ENCODE results near the gene HOXA5.

Gene HOXA5

GRCh38 chr7:27148031-27148755 is 4.7 kb upstream of the HOXA5 start:
- DNase-seq (ENCODE audit: low spot score): no peak

GRCh38 chr7:27147199-27148030 is 3.9 kb upstream of the HOXA5 start, which contains the start of gene HOXA6:
Gene HOXA6 (minus strand): TSS chr7:27147774. CDS start chr7:27147749, 25 bp downstream.
- DNase-seq (ENCODE audit: low spot score): no peak

GRCh38 chr7:27146491-27147198 is 3.2 kb upstream of the HOXA5 start:
- no peak for DNase-seq (ENCODE audit: low spot score)

DNA sequence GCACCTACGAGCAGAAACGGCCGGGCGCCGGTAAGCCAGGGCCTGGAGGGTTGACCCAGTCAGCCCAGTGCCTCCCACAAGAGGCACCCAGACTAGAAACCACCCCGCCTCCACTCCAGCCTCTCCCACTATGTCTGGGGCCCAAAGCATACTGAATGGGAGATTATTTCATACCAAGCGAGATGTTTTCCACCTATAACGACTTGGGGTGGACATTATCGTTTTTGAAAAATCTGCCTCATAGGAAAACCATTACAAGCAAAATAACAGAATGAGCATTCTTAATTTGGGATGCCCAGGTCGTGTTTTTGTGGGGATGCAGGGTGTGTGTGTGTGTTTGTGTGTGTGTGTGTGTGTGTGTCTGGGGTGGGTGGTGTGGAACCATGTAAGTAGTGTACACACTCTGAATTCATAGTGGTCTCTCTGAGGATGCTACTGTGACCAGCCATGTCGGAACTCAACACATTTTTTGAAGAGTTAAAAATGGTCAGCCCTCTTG is 2.5 kb upstream of the HOXA5 start:
- DNase-seq (ENCODE audit: low spot score): no peak

DNA sequence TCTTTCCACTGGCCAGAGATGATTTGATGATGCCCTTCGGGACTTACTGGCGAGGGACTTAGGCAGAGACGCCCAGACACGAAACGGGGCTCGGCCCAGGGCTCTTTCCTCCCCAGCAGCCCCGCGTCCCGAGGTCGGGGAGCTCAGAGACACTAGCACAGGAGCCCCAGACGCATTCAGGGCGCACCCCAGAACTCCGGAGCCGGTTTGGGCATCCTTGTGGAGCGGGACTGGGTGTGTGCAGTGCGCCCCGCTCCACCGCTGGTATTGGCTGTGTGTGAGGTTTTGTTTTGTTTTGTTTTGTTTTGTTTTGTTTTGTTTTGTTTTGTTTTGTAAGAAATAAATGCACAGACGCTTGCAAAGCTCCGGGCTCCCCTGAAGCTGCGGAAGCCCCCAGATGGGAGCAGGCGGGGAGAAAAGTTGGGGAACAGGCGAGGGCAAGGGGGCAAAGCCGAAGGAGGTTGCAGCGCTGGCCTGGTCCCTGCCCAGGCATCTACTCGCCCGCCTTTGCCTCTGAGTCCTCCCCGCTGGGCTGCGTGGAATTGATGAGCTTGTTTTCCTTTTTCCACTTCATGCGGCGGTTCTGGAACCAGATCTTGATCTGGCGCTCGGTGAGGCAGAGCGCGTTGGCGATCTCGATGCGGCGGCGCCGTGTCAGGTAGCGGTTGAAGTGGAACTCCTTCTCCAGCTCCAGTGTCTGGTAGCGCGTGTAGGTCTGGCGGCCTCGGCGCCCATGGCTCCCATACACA is 1.9 kb upstream of the HOXA5 start:
- DNase-seq (ENCODE audit: low spot score): no peak

DNA sequence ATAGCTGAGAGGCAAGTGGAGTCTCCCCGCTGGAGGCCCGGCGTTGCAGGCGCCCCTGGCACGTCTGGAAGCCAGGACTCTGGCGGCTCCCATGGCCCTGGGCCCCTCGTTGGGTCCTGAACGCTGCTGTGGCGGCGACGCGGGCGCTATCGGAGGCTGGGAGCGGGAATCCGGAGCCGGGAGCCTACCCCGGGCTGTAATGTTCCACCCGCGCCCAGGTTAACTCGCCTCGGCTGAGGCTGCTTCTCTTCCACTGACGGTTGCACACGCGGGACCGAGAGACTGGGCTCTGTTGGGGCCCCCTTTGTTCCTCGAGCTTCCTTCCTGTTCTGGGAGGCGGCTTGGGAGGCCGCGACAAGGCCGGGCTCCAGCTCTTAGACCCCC is 1.3 kb upstream of the HOXA5 start:
- DNase-seq (ENCODE audit: low spot score): no peak

DNA sequence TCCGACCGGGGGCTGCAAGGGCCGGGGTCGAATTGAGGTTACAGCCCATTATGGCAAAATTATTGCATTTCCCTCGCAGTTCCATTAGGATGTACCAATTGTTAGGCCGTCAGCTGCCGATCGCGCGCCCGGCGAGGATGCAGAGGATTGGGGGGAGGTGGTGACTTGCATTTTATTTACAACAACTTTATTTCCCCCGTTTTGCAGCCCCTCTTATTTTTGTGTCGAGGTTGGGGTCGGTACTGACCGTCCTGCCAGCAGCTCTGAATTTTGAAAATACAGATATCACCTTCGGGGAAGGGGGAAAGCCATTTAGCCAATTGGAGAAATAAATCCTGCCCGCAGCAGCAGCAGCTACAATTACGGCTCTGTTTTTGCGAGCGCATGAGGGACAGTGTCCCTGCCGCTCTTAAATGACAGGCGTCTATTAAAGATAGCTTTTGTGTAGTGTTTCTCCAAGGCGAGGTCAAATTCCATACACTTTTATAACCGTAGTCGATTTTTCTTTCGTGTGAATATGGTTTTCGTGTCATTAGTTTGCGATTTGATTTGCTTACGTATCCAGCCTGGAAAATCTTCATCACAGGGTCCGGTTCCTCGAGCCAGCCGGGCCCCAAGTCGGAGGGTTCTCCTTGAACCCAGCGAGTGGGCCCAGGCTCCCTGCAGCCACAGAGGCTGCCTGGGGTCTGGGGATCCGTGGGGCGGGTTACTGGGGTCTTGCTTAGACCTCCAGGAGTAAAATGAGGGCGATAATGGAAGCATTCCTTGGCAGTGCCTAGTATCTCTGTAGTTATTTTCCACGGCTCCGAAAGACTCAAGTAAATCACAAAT is 684 bp upstream of the HOXA5 start:
- DNase-seq (ENCODE audit: low spot score): no peak

GRCh38 chr7:27142580-27143022 is 880 bp downstream of the HOXA5 start:
- DNase-seq (ENCODE audit: low spot score): no peak

- DNase-seq (ENCODE audit: low spot score): no peak
Measured at GRCh38 chr7:27141923-27142579, 1.4 kb downstream of the HOXA5 start.

GRCh38 chr7:27141137-27141922 is 2.2 kb downstream of the HOXA5 start:
- DNase-seq (ENCODE audit: low spot score): no peak

DNA sequence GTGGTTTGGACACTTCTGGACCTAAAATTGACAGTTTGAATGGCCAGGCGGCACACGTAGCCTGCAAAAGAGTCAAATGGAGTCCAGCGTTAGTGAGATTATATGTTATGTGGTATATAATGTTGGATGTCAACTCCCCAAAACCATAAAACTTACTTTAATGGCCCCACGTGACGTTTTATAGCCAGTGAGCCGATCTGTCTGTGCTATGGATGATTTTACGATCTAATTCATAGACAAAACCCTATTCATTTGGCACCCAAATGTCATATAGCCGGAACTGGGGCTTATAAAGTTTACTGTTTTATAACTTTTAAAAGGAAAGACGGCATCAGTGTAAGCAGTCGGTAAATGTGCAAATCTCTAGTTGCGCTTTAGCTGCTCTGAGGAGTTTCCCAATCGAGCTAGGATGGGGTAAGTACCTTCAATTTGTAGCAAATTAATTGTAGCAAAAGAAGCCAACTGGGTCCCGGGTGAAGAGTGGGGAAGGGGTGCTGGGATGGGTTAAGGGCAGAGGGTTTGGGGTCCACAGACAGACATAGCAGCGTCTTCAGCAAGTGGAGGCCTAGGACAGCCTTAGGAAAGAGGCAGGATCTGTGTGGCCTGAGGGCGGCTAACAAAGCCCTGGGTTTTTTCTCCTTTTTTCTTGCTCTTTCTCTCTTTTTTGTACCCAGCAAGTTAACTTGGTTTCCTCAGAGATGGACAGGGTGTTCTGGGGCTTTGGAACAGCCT is 3.2 kb downstream of the HOXA5 start:
- DNase-seq (ENCODE audit: low spot score): no peak

DNA sequence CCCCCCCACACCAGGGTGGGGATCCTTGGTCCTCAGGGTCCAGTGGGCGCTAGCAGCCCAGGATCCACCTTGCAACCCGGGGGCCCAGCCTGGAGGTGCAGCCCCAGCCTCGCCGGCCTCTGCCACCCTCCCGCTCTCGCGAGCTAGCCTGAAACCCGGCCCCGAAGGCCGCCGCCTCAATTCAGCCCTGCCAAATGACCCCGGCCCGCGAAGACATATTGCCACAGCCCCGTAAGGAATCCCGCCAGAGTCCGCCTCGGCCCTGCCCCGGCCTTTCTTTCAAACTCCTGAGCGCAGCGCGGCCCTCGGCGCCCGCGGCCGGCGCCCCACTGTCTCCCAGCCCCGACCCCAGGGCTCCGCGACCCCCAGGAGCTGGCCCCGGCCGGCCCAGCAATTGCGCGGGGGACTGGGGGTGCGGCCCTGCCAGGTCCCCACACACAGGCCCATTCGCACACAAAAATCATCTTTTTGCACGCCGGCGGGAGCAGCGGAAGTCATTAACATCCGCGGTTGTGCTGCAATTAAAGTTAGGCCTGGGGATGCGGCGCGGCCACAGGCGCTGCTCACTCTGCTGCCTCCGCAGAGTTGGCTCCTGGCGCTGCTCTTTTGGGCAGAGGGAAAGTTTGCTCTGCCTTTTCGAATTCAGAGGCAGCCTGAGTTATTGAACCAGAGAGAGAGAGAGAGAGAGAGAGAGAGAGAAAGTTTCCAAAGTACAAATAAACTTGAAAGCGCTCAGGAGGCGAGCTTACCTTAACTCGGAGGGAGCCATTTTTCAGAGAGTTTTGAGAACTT is 4.0 kb downstream of the HOXA5 start:
- no peak for DNase-seq (ENCODE audit: low spot score)

DNA sequence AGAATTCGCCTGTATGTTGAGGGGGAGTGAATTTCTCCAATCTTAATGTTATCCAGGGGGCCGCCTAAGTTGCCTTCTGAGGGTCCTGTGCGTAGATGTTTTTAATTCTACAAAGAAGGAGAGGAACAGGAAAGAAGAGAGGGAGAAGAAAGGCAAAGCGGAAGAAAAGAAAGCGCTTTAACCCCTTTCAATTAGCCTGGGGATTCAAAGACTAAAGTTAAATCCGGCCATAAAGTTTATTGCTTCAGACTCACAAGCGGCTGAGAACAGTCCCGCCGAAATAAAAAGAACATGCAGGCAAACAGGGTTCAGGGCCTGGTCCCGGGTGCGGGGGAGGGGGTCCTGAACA is 4.5 kb downstream of the HOXA5 start:
- no peak for DNase-seq (ENCODE audit: low spot score)

GRCh38 chr7:27138472-27138871 is 5.0 kb downstream of the HOXA5 start:
- no peak for DNase-seq (ENCODE audit: low spot score)

GRCh38 chr7:27137640-27138315 is 5.7 kb downstream of the HOXA5 start:
- no peak for DNase-seq (ENCODE audit: low spot score)

DNA sequence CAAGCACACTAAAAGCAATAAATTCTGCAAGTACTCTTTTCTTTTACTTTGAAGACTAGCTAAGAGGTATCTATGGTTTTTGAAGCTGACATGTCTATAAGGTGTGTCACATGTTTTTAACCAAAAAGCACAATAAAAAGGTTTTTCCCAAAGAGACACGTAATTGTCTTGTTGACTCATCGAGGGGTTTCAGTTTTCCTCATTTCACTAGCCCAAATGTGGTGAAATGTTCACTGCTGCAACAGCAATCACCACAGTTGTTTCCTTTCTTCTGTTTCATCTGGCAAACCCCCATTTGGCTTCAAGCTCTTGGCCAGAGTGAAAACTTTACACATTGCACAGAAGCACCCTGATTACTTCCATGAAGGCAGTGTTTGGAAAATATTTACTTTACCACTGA is 9.1 kb downstream of the HOXA5 start:
- DNase-seq (ENCODE audit: low spot score): peak; percentile 81

DNA sequence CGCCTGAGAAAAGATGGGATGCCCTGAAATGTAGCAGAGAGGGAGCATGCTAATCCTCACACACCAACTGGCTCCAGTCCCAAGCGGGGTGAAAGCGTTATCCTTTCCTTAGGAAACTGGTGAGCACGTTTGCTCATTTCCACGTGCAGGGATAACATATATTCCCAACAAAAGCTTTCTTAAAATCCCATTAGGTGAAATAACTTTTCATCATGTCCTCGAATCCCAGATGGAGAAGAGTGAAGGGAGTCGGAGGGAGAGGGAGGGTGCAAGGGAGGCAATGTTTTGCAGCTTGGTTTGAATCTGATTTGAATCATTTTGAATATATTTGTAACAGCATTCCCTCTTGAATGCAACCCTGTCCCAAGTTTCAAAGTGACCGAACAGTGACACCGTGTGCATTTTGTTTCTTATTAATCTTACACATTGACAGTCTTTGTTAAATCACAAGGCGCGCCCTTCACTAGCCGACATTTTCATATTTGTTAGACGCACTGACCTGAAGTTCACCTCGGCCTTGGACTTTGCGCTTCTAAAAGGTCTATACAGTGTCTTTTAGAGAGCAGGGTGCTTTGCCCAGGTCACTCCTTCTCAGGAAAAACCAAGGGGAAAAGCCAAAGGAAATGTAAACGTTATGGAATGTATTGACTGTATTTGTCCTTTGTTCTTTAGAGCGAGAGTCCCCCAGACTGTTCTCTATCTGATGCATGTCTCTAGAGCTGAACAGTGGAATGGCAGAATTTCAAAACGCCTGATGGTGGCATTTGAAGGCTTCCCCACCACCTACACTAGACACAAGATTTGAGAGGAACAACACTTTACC is 9.9 kb downstream of the HOXA5 start:
- no peak for DNase-seq (ENCODE audit: low spot score)
